Kasumi-1 (cell line): ENCODE measurements around the gene METTL25B.

Experiments used
- DNase-seq, 2 experiments: peaks; one replicate each; lab custom pipeline; 2025; lab: John Stamatoyannopoulos, UW

METTL25B gene

DNA sequence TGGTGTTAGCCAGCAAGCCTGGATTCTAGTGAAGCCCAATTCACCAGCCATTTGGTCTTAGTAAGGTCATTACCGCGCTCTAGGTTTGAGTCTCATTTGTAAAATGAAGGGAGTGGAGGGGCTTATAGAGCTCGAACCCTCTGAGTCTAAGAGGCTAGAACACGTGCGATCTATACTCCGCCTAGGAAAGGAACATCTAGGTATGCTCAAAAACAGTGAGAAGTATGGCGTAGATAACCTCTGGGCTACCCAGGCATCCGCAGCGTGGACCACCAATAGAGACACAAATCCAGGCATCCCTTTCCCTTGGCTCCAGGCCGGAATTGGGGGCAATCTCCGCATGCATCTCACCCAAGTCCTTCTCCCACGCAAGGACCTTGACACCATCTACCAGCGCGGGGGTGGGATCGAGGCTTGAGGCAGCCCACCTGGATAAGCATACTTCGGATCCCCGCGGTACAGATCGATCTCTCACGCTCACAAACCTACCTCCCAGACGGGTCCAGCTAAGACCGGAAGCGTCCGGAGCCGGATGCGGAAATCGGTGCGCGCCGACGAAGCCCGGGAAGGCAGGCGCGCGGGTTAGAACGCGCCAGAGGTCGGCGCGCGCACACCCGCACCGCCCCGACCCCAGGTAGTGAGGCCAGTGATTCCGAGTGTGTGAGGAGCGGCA is at the start of gene METTL25B:
Gene METTL25B (plus strand): TSS at position 544 of the 673 bp plus-strand sequence. CDS start 636 bp downstream, outside the sequence.
- peak; percentile 80 to 82 for DNase-seq

DNA sequence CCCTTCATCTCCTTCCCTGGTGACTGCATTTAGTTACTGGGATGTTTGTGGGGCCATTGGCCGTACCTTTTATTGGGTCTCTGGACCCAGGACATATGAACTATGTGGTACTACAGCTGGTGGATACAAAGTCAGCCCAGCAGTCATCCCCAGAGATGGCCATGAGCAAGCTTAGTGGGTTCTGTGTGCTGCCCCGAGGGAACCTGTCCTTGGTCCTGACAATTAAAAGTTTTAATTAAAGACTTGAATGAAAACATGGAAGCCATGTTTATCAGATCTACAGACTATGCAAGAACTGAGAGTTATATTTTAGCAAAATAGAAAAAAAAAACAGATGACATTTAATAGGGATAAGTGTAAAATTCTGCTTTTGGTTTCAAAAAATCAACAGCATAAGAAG is 48.2 kb upstream of the METTL25B start:
- DNase-seq: no peak

DNA sequence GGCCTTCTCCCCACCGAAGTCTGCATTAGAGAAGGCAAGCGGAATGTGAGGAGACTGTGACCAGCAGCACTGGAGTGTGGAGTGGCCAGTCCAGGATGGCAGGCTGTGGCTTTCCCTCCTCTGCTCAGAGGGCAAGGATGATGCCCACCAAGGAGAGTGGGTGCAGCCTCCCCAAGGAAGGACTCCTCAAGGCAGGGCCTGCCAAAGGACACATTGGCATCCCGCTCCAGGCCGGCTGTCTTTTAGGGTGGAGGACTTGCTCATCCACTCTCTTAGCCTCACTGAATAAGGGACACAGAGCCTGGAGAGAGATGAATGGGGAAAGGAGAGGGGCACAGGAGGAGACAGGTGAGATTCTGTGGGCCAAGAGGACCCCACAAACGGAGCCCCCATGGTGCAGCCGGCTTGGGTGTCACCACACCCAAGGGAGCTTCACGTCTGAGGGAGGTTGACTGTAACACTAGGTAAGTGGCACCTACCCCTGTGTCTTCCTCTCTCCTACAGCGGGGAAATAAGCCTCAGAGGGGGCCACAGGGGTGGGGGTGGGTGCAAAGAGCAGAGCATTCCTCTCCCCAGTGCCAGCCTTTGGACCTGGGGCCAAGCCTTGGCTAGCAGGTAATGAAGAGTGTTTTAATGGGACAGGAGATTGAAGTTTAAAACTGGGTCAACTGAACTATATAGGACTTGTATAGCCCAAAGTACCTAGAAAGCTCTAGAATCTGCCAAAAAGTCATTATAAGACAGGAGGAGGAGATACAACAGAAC is 46.9 kb upstream of the METTL25B start:
- DNase-seq: no peak

GRCh38 chr1:156682166-156682890 is 45.9 kb upstream of the METTL25B start:
- DNase-seq: no peak

DNA sequence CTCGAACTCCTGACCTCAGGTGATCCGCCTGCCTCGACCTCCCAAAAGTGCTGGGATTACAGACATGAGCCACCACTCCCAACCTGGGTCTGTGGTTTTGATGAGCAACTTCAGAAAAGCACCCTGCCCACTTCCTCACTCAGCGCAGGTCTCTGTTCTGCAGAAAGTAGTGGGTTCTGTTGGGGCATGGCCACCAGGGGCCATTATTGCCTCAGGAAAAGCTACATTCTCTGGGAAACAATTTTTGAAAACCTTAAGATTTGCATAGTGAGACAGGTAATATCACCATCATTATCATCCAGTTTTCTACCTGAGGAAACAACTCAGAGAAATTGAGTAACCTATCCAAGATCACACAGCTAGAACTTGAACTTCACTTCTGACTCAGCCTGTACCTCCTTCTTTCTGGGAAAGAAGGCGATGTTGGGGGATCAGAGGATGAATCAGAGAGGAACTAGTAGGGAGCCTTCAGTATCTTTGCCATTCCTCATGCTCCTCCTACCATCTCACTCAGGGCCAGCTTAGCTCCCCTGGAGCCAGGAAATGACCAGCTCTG is 44.0 kb upstream of the METTL25B start:
- DNase-seq: no peak

DNA sequence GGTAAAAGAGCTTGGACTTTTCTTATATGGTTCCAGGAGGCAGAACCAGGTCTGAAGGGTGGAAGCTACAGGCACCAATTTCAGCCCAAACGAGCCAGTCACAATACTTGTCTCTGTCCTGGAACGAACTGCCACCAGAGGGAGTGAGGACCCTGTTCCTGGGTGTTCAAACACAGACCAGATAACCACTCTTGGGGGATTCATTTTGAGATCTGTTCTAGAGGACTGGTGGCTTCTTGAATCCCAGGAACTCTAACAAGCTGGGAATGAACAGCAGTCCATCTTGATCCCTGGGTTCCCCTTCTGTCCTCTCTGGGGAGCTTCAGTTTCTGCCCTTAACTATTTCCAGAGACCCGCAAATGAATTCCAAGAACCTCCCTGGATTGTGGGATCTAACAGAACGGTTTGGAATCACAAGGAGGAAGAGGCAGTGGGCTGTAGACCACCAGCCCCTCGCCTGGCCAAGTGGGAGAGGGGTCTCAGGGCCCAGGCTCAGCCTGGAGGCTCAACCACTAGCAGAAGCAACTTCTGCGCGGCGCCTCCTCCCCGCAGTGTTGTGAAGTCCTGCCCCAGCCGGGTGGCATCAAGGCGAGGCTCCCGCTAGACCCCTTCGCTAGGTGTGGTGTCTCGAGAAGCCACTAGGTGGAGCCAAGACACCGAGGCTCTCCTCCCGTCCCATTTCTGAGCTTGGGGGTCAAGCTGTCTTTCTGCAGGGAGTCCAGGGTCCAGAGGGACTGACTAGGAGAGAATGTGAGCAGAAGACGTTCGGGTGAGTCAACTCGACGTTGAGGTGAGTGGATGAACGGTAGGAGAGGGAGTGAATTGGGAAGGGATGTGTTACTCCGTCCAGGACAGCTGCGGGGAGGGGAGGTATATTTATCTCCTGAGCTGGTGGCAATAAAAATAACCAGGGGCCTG is 39.0 kb upstream of the METTL25B start:
- DNase-seq: peak; percentile 69 to 79

DNA sequence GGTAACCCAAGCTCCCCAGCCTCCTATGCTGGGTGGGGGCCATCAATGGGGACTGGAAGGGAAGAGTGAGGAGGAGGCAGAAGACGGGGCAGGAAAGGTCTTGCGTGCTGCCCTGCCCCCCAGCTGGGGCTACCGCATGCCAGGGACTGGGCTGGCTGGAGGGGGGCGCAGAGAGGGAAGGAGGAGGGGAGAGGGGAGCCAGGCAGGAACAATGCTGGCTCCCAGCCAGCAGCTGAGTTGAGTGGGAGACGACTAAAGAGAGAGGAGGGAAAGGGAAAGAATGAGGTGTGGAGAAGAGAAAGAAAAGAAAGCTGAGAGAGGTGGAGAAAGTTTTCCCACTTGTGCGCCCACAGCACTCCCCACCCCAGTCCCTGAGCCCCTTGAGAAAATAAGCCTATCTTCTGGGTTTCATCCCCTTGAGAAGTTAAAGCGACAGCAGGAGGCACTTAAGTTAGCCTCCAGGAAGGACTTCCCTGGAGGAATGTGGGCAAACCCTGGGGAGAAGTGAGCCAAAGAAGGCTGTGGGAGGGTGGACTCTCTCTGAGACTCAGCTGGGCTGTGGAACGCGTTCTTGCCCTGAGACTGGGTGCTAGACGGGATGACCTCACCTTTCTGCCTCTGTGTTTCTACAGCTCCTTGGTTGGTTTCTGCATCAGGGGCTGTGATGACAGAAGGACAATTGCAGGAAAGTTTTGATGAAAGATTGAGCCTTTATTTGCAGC is 38.2 kb upstream of the METTL25B start:
- no peak for DNase-seq

DNA sequence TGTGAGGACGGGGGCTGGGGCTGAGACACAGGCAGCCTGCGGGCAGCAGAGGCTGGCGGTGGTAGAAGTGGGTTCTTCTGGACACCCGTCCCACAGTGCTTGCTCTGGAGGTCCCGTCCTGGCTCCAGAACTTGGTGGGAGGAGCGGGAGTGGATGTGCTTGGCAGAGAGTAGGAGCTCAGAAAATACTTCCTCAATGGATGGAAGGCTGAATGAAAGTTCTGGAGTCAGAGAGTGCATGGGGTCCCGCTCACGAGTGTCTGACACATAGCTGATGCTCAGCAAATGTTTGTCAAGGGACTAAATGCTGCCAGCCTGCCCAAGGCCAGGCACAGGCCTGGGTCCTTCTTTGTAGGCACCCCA is 37.6 kb upstream of the METTL25B start:
- no peak for DNase-seq

- DNase-seq: no peak
Observed at GRCh38 chr1:156691191-156691590, 37.1 kb upstream of the METTL25B start.

DNA sequence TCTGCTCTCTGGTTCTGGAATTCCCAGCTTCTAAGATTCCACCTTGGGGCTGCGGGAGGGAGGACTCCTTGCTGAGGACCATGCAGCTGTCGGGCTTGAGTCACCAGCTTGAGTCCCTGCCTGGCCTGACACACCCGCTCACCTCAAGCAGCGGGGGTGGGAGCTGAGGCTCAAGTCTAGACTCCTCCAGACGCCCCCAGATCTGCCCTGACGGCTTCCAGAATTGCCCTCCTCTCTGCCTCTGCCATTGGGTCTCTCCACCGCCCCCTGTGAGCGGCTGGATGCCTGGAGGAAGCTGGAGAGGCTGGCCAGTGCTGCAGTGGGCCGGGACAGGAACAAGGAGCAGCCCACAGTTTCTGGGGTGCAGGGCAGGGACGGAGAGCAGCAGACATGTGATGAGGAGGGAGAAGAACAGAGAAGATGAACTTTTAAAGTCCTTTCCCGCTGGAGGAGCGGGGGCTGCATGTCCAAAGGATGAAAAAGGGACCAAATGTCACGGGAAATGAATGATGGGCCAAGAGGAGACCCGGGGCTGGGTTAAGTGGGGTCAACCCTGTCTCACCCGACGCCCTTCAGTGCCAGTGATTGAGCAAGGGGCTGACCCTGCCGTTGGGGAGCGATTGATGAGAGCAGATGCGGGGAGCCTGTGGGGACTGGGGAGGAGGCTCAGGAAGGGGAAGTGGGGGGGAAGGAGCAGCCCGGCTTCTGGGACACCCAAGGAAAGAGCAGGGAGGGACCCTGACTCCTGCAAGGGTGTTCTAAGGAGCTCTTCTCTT is 36.4 kb upstream of the METTL25B start:
- DNase-seq: peak in 1 of 2 experiments; percentile 27

DNA sequence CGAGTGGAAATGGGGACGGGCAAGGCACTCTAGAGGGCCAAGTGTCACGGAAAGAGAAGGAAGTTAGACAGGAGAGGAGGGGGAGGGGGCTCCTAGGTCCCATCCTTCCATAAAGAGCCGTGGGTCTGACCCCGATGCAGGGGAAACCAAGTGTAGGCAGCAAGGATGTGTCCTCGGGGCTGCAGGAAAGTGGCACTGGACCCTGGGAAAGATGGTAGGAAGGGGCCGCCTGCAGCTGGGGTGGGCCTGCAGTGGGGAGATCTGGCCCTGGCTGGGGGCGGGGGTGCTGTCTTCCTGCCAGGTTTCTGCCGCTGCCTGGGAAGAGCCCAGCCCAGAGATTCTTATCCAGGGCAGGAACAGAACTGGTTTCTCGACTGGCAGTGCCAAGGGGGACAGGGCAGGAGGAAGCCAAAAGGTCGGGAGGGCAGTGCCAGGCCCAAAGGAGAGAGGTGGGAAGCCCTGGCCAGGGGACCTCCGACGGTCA is 35.8 kb upstream of the METTL25B start:
- DNase-seq: no peak

DNA sequence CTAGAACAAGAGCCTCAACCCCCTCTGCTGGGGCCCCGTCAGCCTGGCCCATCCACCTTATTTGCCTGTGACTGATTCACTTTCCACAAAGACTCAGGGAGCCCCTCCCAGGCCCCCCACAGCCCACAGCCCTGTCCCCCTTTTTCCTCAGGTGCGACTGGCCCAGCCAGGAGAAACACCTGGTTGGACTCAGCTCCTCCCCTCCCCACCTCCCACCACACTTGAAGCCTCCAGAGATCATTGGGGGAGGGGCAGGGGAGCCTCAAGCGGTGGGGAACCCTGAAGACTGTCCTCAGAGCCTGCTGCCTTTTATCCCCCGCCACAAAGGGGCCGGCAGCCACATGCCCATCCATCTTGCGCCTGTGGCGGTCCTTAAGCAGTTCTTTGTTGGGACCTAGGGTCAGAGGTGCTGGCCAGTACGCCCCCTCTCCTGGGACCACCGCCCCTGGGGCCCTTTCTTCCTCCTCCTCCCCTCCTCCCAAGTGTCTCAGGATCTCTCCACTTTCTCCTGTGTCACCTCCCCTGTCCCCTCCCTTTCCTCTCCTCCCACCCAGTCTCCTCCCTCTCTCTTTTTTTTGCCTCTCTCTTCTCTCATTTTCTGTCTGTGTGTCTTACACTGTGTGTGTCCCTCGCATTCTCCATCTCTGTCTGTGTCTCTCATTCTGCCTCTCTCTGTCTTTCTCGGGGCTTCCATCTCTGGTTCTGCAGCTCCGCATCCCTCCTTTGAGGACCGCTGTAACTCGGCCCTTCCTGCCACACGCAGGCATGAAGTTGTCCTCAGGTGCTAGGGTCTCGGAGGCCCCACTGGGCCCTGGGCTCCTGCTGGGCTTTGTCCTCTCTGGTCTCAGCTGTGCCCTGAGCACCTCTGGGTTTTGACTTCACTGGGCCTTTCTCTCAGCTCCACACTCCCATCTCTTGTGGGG is 35.1 kb upstream of the METTL25B start:
- DNase-seq: no peak

DNA sequence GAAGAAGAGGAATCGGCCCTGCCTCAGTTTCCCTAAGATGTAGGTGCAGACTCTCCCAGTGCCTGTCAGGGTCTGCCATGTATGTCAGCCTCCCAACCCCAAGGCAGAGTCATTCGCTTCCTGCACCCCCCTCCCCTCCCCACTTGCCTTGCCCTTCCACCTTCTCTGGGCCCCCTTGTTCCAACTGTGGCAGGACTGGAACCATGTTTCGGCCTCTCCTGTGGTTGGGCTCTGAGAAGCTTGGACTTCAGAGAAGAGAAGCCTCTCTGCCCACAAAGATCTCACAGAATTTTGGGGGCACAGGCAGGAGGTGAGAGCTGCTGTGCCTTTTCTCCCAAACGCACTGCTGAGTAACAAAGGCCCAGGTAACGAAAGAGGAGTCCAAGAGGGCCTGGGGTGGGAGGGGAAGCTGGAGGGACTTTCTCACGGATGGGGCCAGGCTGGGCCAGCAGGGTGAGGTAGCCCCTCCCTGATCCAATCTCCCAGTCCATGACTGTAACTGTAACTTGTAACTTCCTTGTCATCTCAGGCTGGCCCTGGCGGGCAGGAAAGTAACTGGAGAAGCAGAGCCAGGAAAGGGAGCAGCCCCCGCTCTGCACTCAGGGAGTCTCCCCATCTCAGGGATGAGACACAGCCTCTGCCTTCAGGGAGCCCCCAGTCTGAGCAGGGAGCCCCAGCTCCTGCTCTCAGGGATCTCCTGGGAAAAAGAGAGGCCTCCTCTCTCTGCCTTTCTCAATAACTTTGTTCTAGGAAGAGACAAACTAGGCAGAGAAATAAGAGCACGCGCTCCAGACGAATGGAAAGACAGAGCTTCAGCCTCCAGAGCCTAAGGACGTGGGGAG is 34.2 kb upstream of the METTL25B start:
- DNase-seq: peak; percentile 12 to 22

GRCh38 chr1:156694690-156694962 is 33.6 kb upstream of the METTL25B start:
- no peak for DNase-seq

GRCh38 chr1:156696755-156697154 is 31.5 kb upstream of the METTL25B start:
- DNase-seq: no peak

DNA sequence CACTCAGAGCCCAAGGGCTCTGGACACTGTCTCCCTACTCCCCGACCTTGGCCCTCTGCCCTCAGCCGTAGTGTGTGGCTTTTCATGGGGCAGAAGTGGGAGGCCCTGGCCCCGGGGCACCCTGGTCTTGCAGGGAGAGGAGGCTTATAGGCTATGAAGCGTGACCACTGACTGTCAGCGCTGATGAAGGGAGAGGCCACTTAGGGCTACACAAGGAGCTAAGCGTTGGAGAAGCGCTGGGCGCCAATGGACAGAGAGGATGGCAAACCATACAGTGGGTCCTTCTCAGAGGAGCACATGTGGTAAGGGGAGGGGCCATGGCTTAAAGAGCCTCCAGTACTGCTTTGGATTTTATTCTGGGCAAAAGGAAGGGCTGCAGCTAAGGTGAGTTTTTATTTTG is 30.8 kb upstream of the METTL25B start:
- no peak for DNase-seq

DNA sequence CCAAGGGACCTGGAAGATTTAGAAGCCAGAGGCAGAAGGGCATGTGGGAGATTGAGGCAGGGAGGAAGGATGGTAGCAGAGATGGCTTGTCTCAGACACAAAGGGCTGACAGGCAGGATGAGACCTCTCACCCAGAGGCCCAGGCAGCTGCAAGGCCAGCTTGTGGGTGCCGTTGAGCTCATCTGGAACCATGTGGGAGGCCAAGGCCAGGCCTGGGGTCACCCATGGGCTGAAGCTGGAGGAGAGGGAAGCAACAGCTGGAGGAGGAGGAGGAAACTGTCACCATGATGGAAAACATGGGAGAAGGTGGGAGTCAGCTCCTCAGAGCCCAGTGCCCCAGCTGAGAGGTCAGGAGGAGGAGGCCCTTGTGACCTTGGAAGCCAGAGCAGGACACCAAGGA is 29.3 kb upstream of the METTL25B start:
- DNase-seq: no peak
